IMR-90 (cell line): Measurements from ENCODE around the gene FDCSP. TPM values are rescaled to one million over a fixed set of nuclear protein-coding genes. Genes with fewer than 3 reads are reported as not detected.

ENCODE experiments used
- ATAC-seq: fragments of 200-7000 bp; cut with Tn5 transposase; 2 replicates; pipeline ENCODE4 v1.9.1; 2020; ENCODE audit warnings: low read depth, mild to moderate bottlenecking, moderate library complexity
- BruUV-seq: library from RNA; stranded (reverse); fragments of 400-500 nt; replicated peaks from 2 replicates; lab custom pipeline; 2021; lab: Mats Ljungman, UMichigan
- CTCF ChIA-PET: fragments of 300-600 bp; formaldehyde crosslinking; extraction: SDS; loops from one replicate; lab custom pipeline; 2021; ENCODE audit warnings: antibody characterized with exemption; lab: Yijun Ruan, JAX
- POLR2A ChIA-PET: fragments of 300-600 bp; sonication (Branson Sonifier 250); formaldehyde crosslinking; loops from one replicate; lab custom pipeline; 2022; ENCODE audit warnings: antibody characterized with exemption; ENCODE audit not compliant: unreplicated experiment; lab: Charles Lee
- DNase-seq: peaks from one replicate; pipeline ENCODE4 v3.0.0; 2013
- H2AFZ ChIP-seq: replicated peaks from 2 replicates; pipeline ENCODE3; 2013; ENCODE audit warnings: low read length, mild to moderate bottlenecking; ENCODE audit not compliant: poor library complexity
- H2AK5ac ChIP-seq: 2 replicates; pipeline ENCODE4 v1.6.1; 2013; ENCODE audit warnings: low read depth, low read length, inconsistent platforms
- H2AK9ac ChIP-seq: replicated peaks from 2 replicates; pipeline ENCODE3; 2013; ENCODE audit warnings: mild to moderate bottlenecking, low read depth, low read length, moderate library complexity; ENCODE audit not compliant: poor library complexity
- H2BK120ac ChIP-seq: 2 replicates; pipeline ENCODE4 v1.6.1; 2013; ENCODE audit warnings: low read depth, low read length, inconsistent platforms
- H2BK15ac ChIP-seq: 3 replicates; pipeline ENCODE4 v1.6.1; 2013; ENCODE audit warnings: low read depth, low read length, inconsistent platforms
- H2BK20ac ChIP-seq: 2 replicates; pipeline ENCODE4 v1.6.1; 2013; ENCODE audit warnings: low read depth, mild to moderate bottlenecking, inconsistent platforms, low read length, moderate library complexity
- H2BK5ac ChIP-seq: 2 replicates; pipeline ENCODE4 v1.6.1; 2013; ENCODE audit warnings: mild to moderate bottlenecking, low read depth, low read length, inconsistent platforms; ENCODE audit not compliant: poor library complexity, severe bottlenecking
- H3K14ac ChIP-seq: replicated peaks from 2 replicates; pipeline ENCODE4 v1.6.1; 2013; ENCODE audit warnings: low read depth, low read length, inconsistent platforms
- H3K18ac ChIP-seq: 2 replicates; pipeline ENCODE4 v1.6.1; 2013; ENCODE audit warnings: low read depth, low read length, control low read depth
- H3K23ac ChIP-seq: 2 replicates; pipeline ENCODE4 v1.6.1; 2013; ENCODE audit warnings: low read depth, low read length, inconsistent platforms
- H3K27ac ChIP-seq: 2 replicates; pipeline ENCODE4 v1.5.1; 2013; ENCODE audit warnings: mild to moderate bottlenecking, control low read depth, low read length; ENCODE audit not compliant: insufficient read depth
- H3K27me3 ChIP-seq: 2 replicates; pipeline ENCODE4 v1.6.1; 2013; ENCODE audit warnings: low read length; ENCODE audit not compliant: control insufficient read depth, insufficient read depth
- H3K36me3 ChIP-seq: 2 replicates; pipeline ENCODE4 v1.6.1; 2013; ENCODE audit warnings: low read length, mixed read lengths; ENCODE audit not compliant: control insufficient read depth, insufficient read depth
- H3K4ac ChIP-seq: 2 replicates; pipeline ENCODE4 v1.6.1; 2013; ENCODE audit warnings: low read depth, low read length, inconsistent platforms
- H3K4me1 ChIP-seq: 2 replicates; pipeline ENCODE4 v1.6.1; 2013; ENCODE audit warnings: low read length, mixed read lengths; ENCODE audit not compliant: control insufficient read depth, insufficient read depth
- H3K4me2 ChIP-seq: 2 replicates; pipeline ENCODE4 v1.6.1; 2013; ENCODE audit warnings: low read depth, mild to moderate bottlenecking, control low read depth, low read length, moderate library complexity
- H3K4me3 ChIP-seq: 2 replicates; pipeline ENCODE4 v1.5.1; 2013; ENCODE audit warnings: low read depth, mild to moderate bottlenecking, control low read depth, low read length, moderate library complexity; ENCODE audit not compliant: insufficient read depth
- H3K56ac ChIP-seq: 2 replicates; pipeline ENCODE4 v1.6.1; 2013; ENCODE audit warnings: low read length, inconsistent platforms; ENCODE audit not compliant: insufficient read depth; ENCODE audit errors: extremely low read depth
- H3K79me1 ChIP-seq, 2 experiments: 2 replicates each; pipeline ENCODE4 v1.6.1; 2013; ENCODE audit warnings: low read length in 2 of 2, inconsistent platforms in 1 of 2, low read depth in 1 of 2
- H3K9ac ChIP-seq: 2 replicates; pipeline ENCODE4 v1.6.1; 2013; ENCODE audit warnings: low read depth, low read length, control low read depth
- H3K9me1 ChIP-seq: 2 replicates; pipeline ENCODE4 v1.6.1; 2013; ENCODE audit warnings: low read length, inconsistent platforms; ENCODE audit not compliant: insufficient read depth
- H3K9me3 ChIP-seq: 2 replicates; pipeline ENCODE4 v1.6.1; 2013; ENCODE audit warnings: low read length; ENCODE audit not compliant: control insufficient read depth, insufficient read depth
- H4K20me1 ChIP-seq: 2 replicates; pipeline ENCODE4 v1.6.1; 2013; ENCODE audit warnings: low read length, inconsistent platforms; ENCODE audit not compliant: insufficient read depth
- H4K5ac ChIP-seq: 2 replicates; pipeline ENCODE4 v1.6.1; 2013; ENCODE audit warnings: mild to moderate bottlenecking, low read depth, low read length, control low read depth
- H4K8ac ChIP-seq, 2 experiments: 2 replicates each; pipeline ENCODE4 v1.6.1; 2013; ENCODE audit warnings: low read depth in 2 of 2, low read length in 2 of 2, control low read depth in 1 of 2, inconsistent platforms in 1 of 2
- H4K91ac ChIP-seq: 2 replicates; pipeline ENCODE4 v1.6.1; 2013; ENCODE audit warnings: low read depth, low read length, inconsistent platforms; ENCODE audit not compliant: insufficient read depth
- CEBPB ChIP-seq: IDR thresholded peaks from 2 replicates; pipeline ENCODE4 v1.6.1; 2012; ENCODE audit warnings: low read depth, low read length, improper control_type of control experiment
- FOS ChIP-seq: fragments of 150-350 bp; IDR thresholded peaks from 2 replicates; pipeline ENCODE4 v1.6.1; 2016; ENCODE audit warnings: low read depth, low read length
- MAZ ChIP-seq: IDR thresholded peaks from 2 replicates; pipeline ENCODE4 v1.6.1; 2012; ENCODE audit warnings: low read depth, mild to moderate bottlenecking, low read length, improper control_type of control experiment, moderate library complexity, borderline replicate concordance
- POLR2A ChIP-seq: IDR thresholded peaks from 2 replicates; pipeline ENCODE4 v1.6.1; 2012; ENCODE audit warnings: mild to moderate bottlenecking, low read depth, low read length
- RCOR1 ChIP-seq: IDR thresholded peaks from 2 replicates; pipeline ENCODE4 v1.6.1; 2012; ENCODE audit warnings: mild to moderate bottlenecking, low read length, improper control_type of control experiment; ENCODE audit not compliant: insufficient replicate concordance
- RFX5 ChIP-seq: IDR thresholded peaks from 2 replicates; pipeline ENCODE4 v1.8.0; 2012; ENCODE audit warnings: low read depth, mild to moderate bottlenecking, low read length, moderate library complexity
- whole genome bisulfite sequencing, 2 experiments: methylation state at CpG; one replicate each; pipeline versions ENCODE4 v1.1.5 to v1.1.7; 2013; ENCODE audit warnings: missing lambda C conversion rate in 2 of 2; ENCODE audit not compliant: insufficient read length in 1 of 2; ENCODE audit errors: extremely low coverage in 2 of 2; 5-methylcytosine and 5-hydroxymethylcytosine counted together
- dilution Hi-C: fragments of 300-500 bp; cut with HindIII; formaldehyde crosslinking; loops from one replicate; pipeline ENCODE4 v1.14.3; 2018; ENCODE audit warnings: low sequenced_read_pairs; ENCODE audit not compliant: unreplicated experiment
- in situ Hi-C: fragments of 300-500 bp; cut with MboI; formaldehyde crosslinking; loops from 3 replicates; pipeline ENCODE4 v1.14.3; 2019; ENCODE audit warnings: low sequenced_read_pairs, inconsistent platforms, mixed read lengths
- intact Hi-C: fragments of 100-400 bp; cut with micrococcal nuclease; formaldehyde crosslinking; loops from 2 replicates; pipeline ENCODE4 v1.10.0; 2022
- polyA plus RNA-seq, 3 experiments: library from polyadenylated mRNA; depleted of rRNA; stranded (reverse); fragments of >200 nt; gene quantifications; 2 replicates each; pipeline ENCODE4 v1.2.3, GENCODE V29; 2012; ENCODE audit warnings: low replicate concordance in 1 of 3
- total RNA-seq: library from RNA; depleted of rRNA; stranded (reverse); fragments of >200 nt; gene quantifications from 2 replicates; pipeline ENCODE4 v1.2.3, GENCODE V29; 2012
- TF ChIP-seq, protein P1 (sequence below): fragments of 150-350 bp; IDR thresholded peaks from 2 replicates; pipeline ENCODE4 v1.6.1; 2017; ENCODE audit warnings: mild to moderate bottlenecking, antibody characterized with exemption, low read length, low read depth
- TF ChIP-seq, protein P2 (sequence below): conservative IDR thresholded peaks from 2 replicates; pipeline ENCODE4 v1.5.1; 2012; ENCODE audit warnings: mild to moderate bottlenecking, low read depth, low read length, improper control_type of control experiment
- TF ChIP-seq, protein P3 (sequence below): fragments of 150-350 bp; IDR thresholded peaks from 2 replicates; pipeline ENCODE4 v1.6.1; 2016; ENCODE audit warnings: low read depth, mild to moderate bottlenecking, low read length, moderate library complexity, borderline replicate concordance

The FDCSP gene
- total and polyA plus RNA-seq, 2 of the 4 experiments (the other 2 are of a cell fraction): not detected

DNA sequence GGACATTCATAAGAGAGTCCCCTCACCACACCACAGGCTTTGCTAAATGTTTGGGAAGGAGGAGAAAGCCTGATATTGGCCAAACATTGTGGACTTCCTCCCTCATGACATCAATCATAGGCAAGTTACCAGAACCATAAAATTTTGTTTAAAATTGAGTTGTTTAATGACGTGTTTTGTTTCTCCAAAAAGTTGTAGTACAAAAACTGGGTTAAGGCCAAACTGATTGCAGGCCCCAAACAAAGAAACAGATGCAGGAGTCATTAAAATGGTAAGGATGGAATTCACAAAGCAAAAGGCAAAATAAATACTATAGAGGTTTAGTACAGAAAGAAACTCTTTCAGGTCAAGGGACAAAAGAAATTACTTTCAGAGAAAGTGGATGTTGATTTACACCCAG, 34.3 kb upstream of the FDCSP start:
- no peak overlapping the region for H3K4me3 ChIP-seq
- no peak overlapping the region for H2BK20ac ChIP-seq
- no peak overlapping the region for H3K9ac ChIP-seq
- no peak overlapping the region for H3K56ac ChIP-seq
- H3K9me1 ChIP-seq: no peaks in the 10 kb centered on the region
- intact Hi-C loops: no loop called here
- no peaks in the 10 kb centered on the region for H3K9me3 ChIP-seq
- H3K14ac ChIP-seq: no peak overlapping the region
- no peaks in the 10 kb centered on the region for H3K79me1 ChIP-seq
- H3K4ac ChIP-seq: no peak overlapping the region
- no peaks in the 10 kb centered on the region for H3K27me3 ChIP-seq
- no peaks in the 10 kb centered on the region for H3K4me1 ChIP-seq
- no peak overlapping the region for H3K4me2 ChIP-seq
- ChIA-PET CTCF (no interaction called here), POLR2A (no interaction called here)
- DNase-seq (no peak), ATAC-seq (no peak)
- no peak overlapping the region for H2BK15ac ChIP-seq
- H2BK5ac ChIP-seq: no peak overlapping the region
- dilution Hi-C loops: no loop called here
- H3K27ac ChIP-seq: no peak overlapping the region
- no peak overlapping the region for H4K8ac ChIP-seq
- WGBS, 2 experiments: no CpG with 5 or more reads among the region's 1 CpG
- H3K36me3 ChIP-seq: no peaks in the 10 kb centered on the region
- no peak overlapping the region for H2AK9ac ChIP-seq
- H3K18ac ChIP-seq: no peak overlapping the region
- no TSS peak for BruUV-seq
- H4K20me1 ChIP-seq: no peaks in the 10 kb centered on the region
- in situ Hi-C loops: no loop called here
- no peak overlapping the region for H3K23ac ChIP-seq
- no peak overlapping the region for H4K5ac ChIP-seq
- no peak overlapping the region for H4K91ac ChIP-seq
- H2AFZ ChIP-seq: no peak overlapping the region
- no peak overlapping the region for H2AK5ac ChIP-seq
- TF ChIP-seq FOS: no peak
- TF ChIP-seq, protein P1, sequence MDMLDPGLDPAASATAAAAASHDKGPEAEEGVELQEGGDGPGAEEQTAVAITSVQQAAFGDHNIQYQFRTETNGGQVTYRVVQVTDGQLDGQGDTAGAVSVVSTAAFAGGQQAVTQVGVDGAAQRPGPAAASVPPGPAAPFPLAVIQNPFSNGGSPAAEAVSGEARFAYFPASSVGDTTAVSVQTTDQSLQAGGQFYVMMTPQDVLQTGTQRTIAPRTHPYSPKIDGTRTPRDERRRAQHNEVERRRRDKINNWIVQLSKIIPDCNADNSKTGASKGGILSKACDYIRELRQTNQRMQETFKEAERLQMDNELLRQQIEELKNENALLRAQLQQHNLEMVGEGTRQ: no peak
- TF ChIP-seq, protein P2, sequence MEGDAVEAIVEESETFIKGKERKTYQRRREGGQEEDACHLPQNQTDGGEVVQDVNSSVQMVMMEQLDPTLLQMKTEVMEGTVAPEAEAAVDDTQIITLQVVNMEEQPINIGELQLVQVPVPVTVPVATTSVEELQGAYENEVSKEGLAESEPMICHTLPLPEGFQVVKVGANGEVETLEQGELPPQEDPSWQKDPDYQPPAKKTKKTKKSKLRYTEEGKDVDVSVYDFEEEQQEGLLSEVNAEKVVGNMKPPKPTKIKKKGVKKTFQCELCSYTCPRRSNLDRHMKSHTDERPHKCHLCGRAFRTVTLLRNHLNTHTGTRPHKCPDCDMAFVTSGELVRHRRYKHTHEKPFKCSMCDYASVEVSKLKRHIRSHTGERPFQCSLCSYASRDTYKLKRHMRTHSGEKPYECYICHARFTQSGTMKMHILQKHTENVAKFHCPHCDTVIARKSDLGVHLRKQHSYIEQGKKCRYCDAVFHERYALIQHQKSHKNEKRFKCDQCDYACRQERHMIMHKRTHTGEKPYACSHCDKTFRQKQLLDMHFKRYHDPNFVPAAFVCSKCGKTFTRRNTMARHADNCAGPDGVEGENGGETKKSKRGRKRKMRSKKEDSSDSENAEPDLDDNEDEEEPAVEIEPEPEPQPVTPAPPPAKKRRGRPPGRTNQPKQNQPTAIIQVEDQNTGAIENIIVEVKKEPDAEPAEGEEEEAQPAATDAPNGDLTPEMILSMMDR: no peak
- no peak for TF ChIP-seq CEBPB
- no peak for TF ChIP-seq RFX5
- TF ChIP-seq POLR2A: no peak
- no peak for TF ChIP-seq RCOR1
- TF ChIP-seq, protein P3, sequence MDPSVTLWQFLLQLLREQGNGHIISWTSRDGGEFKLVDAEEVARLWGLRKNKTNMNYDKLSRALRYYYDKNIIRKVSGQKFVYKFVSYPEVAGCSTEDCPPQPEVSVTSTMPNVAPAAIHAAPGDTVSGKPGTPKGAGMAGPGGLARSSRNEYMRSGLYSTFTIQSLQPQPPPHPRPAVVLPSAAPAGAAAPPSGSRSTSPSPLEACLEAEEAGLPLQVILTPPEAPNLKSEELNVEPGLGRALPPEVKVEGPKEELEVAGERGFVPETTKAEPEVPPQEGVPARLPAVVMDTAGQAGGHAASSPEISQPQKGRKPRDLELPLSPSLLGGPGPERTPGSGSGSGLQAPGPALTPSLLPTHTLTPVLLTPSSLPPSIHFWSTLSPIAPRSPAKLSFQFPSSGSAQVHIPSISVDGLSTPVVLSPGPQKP: no peak
- no peak for TF ChIP-seq MAZ
- H2BK120ac ChIP-seq: no peak overlapping the region
